Trophoblast cell (in vitro differentiated cells and primary cell): ENCODE measurements around the gene MAN1A1.
A peak's percentile ranks its signal among the peaks of the same experiment; 100 is the strongest.

Experiments
- DNase-seq, 2 donors: peaks; one replicate each; pipeline ENCODE4 v3.0.0-alpha.2; 2016
- H2AFZ ChIP-seq: 2 replicates; pipeline ENCODE4 v1.6.1; 2013; ENCODE audit warnings: low read length, moderate library complexity, mild to moderate bottlenecking; ENCODE audit not compliant: insufficient read depth, poor library complexity
- H2AK5ac ChIP-seq: 2 replicates; pipeline ENCODE4 v1.6.1; 2013; ENCODE audit warnings: mild to moderate bottlenecking, low read length
- H2BK120ac ChIP-seq: 2 replicates; pipeline ENCODE4 v1.6.1; 2013; ENCODE audit warnings: low read length, mild to moderate bottlenecking, moderate library complexity; ENCODE audit not compliant: insufficient read depth, poor library complexity
- H2BK12ac ChIP-seq: 2 replicates; pipeline ENCODE4 v1.6.1; 2013; ENCODE audit warnings: mild to moderate bottlenecking, low read length, moderate library complexity
- H2BK5ac ChIP-seq: 2 replicates; pipeline ENCODE4 v1.6.1; 2013; ENCODE audit warnings: low read length, low read depth, moderate library complexity, mild to moderate bottlenecking; ENCODE audit not compliant: poor library complexity
- H3K14ac ChIP-seq: 2 replicates; pipeline ENCODE4 v1.6.1; 2013; ENCODE audit warnings: mild to moderate bottlenecking, low read length
- H3K18ac ChIP-seq: 2 replicates; pipeline ENCODE4 v1.6.1; 2013; ENCODE audit warnings: mild to moderate bottlenecking, low read length
- H3K23ac ChIP-seq: 2 replicates; pipeline ENCODE4 v1.6.1; 2013; ENCODE audit warnings: low read length
- H3K27ac ChIP-seq: 2 replicates; pipeline ENCODE4 v1.5.1; 2013; ENCODE audit warnings: low read depth, mild to moderate bottlenecking, inconsistent platforms, low read length, moderate library complexity
- H3K27me3 ChIP-seq: 2 replicates; pipeline ENCODE4 v1.6.1; 2013; ENCODE audit warnings: inconsistent platforms, mild to moderate bottlenecking, low read length, moderate library complexity; ENCODE audit not compliant: insufficient read depth
- H3K36me3 ChIP-seq, 2 experiments: 1 replicate in 1 of 2; 2 replicates in 1 of 2; pipeline ENCODE4 v1.6.1; 2013; ENCODE audit warnings: low read length in 2 of 2, mild to moderate bottlenecking in 2 of 2, moderate library complexity in 1 of 2; ENCODE audit not compliant: insufficient read depth in 2 of 2, control insufficient read depth in 1 of 2
- H3K4ac ChIP-seq: 2 replicates; pipeline ENCODE4 v1.6.1; 2013; ENCODE audit warnings: low read depth, mild to moderate bottlenecking, low read length, moderate library complexity
- H3K4me1 ChIP-seq, 2 experiments: 1 replicate in 1 of 2; 2 replicates in 1 of 2; pipeline ENCODE4 v1.6.1; 2013; ENCODE audit warnings: low read length in 2 of 2, mild to moderate bottlenecking in 2 of 2, moderate library complexity in 1 of 2; ENCODE audit not compliant: insufficient read depth in 2 of 2, control insufficient read depth in 1 of 2
- H3K4me2 ChIP-seq: 2 replicates; pipeline ENCODE4 v1.6.1; 2013; ENCODE audit warnings: inconsistent platforms, mild to moderate bottlenecking, low read length, moderate library complexity
- H3K4me3 ChIP-seq: 2 replicates; pipeline ENCODE4 v1.5.1; 2013; ENCODE audit warnings: mild to moderate bottlenecking, low read depth, low read length, inconsistent platforms
- H3K79me1 ChIP-seq: one replicate; pipeline ENCODE4 v1.6.1; 2013; ENCODE audit warnings: low read length
- H3K79me2 ChIP-seq: 2 replicates; pipeline ENCODE4 v1.6.1; 2013; ENCODE audit warnings: low read length, mild to moderate bottlenecking; ENCODE audit not compliant: control insufficient read depth, insufficient read depth, poor library complexity
- H3K9ac ChIP-seq: 2 replicates; pipeline ENCODE4 v1.6.1; 2013; ENCODE audit warnings: mild to moderate bottlenecking, low read length
- H3K9me3 ChIP-seq: 2 replicates; pipeline ENCODE4 v1.6.1; 2013; ENCODE audit warnings: low read depth, mild to moderate bottlenecking, control low read depth, inconsistent platforms, low read length; ENCODE audit not compliant: insufficient read depth
- H4K12ac ChIP-seq: 2 replicates; pipeline ENCODE4 v1.6.1; 2013; ENCODE audit warnings: low read depth, mild to moderate bottlenecking, low read length, moderate library complexity
- H4K8ac ChIP-seq: 2 replicates; pipeline ENCODE4 v1.6.1; 2013; ENCODE audit warnings: low read depth, mild to moderate bottlenecking, low read length, moderate library complexity
- H4K91ac ChIP-seq: one replicate; pipeline ENCODE4 v1.6.1; 2013; ENCODE audit warnings: low read depth, mild to moderate bottlenecking, low read length, moderate library complexity
- WGBS: extraction: QIAGEN DNeasy Blood & Tissue Kit; methylation state at CpG from one replicate; pipeline ENCODE4 v1.1.7; 2013; ENCODE audit warnings: missing lambda C conversion rate; ENCODE audit not compliant: insufficient read length, insufficient coverage; ENCODE audit errors: extremely low coverage; 5-methylcytosine and 5-hydroxymethylcytosine counted together

MAN1A1 gene

GRCh38 chr6:119328892-119329793 lies 20.4 kb downstream of the MAN1A1 start:
- Histone ChIP-seq H3K36me3 (peaks cover 0 to 6% of the 10 kb centered on the region in 2 experiments), H2BK5ac (no peak overlapping the region), H3K18ac (no peak overlapping the region), H2AFZ (no peak overlapping the region), H4K8ac (no peak overlapping the region), H3K4me3 (no peak overlapping the region), H3K23ac (no peak overlapping the region), H3K27me3 (no peaks in the 10 kb centered on the region), H3K9me3 (no peaks in the 10 kb centered on the region), H3K27ac (no peak overlapping the region), H4K12ac (no peak overlapping the region), H2BK12ac (no peak overlapping the region), H2AK5ac (no peak overlapping the region), H2BK120ac (no peak overlapping the region), H3K4ac (no peak overlapping the region), H3K79me2 (no peaks in the 10 kb centered on the region), H3K79me1 (no peaks in the 10 kb centered on the region), H3K4me2 (no peak overlapping the region), H3K14ac (no peak overlapping the region), H3K4me1 (peaks cover 2 to 5% of the 10 kb centered on the region in 2 experiments), H4K91ac (no peak overlapping the region), H3K9ac (no peak overlapping the region)
- no peak for DNase-seq
- WGBS, result no CpG with 5 or more reads among the region's 4 CpGs

GRCh38 chr6:119328254-119328653 lies 21.3 kb downstream of the MAN1A1 start:
- Histone ChIP-seq H2AK5ac (no peak overlapping the region), H4K91ac (no peak overlapping the region), H2AFZ (no peak overlapping the region), H3K14ac (no peak overlapping the region), H2BK120ac (no peak overlapping the region), H3K79me2 (no peaks in the 10 kb centered on the region), H2BK5ac (no peak overlapping the region), H3K23ac (no peak overlapping the region), H3K9ac (no peak overlapping the region), H3K4me3 (no peak overlapping the region), H3K4me2 (no peak overlapping the region), H2BK12ac (no peak overlapping the region), H3K27me3 (no peaks in the 10 kb centered on the region), H3K4ac (no peak overlapping the region), H3K18ac (no peak overlapping the region), H4K8ac (no peak overlapping the region), H3K79me1 (no peaks in the 10 kb centered on the region), H4K12ac (no peak overlapping the region), H3K9me3 (no peaks in the 10 kb centered on the region), H3K36me3 (peaks cover 0 to 6% of the 10 kb centered on the region in 2 experiments), H3K4me1 (peaks cover 2 to 5% of the 10 kb centered on the region in 2 experiments), H3K27ac (no peak overlapping the region)
- WGBS, result no CpG with 5 or more reads among the region's 2 CpGs
- DNase-seq, result no peak

- WGBS, result no CpG with 5 or more reads among the region's 2 CpGs
Measured at GRCh38 chr6:119327810-119328209, 21.8 kb downstream of the MAN1A1 start.

GRCh38 chr6:119326291-119327005 lies 23.1 kb downstream of the MAN1A1 start:
- Histone ChIP-seq H4K91ac (no peak overlapping the region), H3K79me1 (no peaks in the 10 kb centered on the region), H3K9me3 (no peaks in the 10 kb centered on the region), H3K9ac (peak overlapping the region; percentile 48), H3K79me2 (no peaks in the 10 kb centered on the region), H2AK5ac (no peak overlapping the region), H3K4me1 (peaks cover 2 to 5% of the 10 kb centered on the region in 2 experiments), H2BK5ac (no peak overlapping the region), H3K36me3 (peaks cover 0 to 5% of the 10 kb centered on the region in 2 experiments), H2BK120ac (no peak overlapping the region), H4K12ac (no peak overlapping the region), H3K4me2 (no peak overlapping the region), H3K27me3 (no peaks in the 10 kb centered on the region), H3K4ac (no peak overlapping the region), H3K27ac (no peak overlapping the region), H3K18ac (no peak overlapping the region), H4K8ac (no peak overlapping the region), H3K4me3 (no peak overlapping the region), H3K23ac (no peak overlapping the region), H3K14ac (no peak overlapping the region), H2AFZ (no peak overlapping the region), H2BK12ac (no peak overlapping the region)
- WGBS, result no CpG with 5 or more reads among the region's 10 CpGs
- DNase-seq, result no peak

More at GRCh38 chr6:119327810-119328209, 21.8 kb downstream of the MAN1A1 start:
- H3K18ac ChIP-seq, result no peak overlapping the region
- H3K79me1 ChIP-seq, result no peaks in the 10 kb centered on the region
- DNase-seq, result no peak
- no peaks in the 10 kb centered on the region for H3K79me2 ChIP-seq
- H3K4ac ChIP-seq, result no peak overlapping the region
- H4K8ac ChIP-seq, result no peak overlapping the region
- H3K23ac ChIP-seq, result no peak overlapping the region
- no peak overlapping the region for H3K4me3 ChIP-seq
- H4K12ac ChIP-seq, result no peak overlapping the region
- no peak overlapping the region for H3K9ac ChIP-seq
- H3K27ac ChIP-seq, result no peak overlapping the region
- H2AFZ ChIP-seq, result no peak overlapping the region
- no peak overlapping the region for H2BK12ac ChIP-seq
- H3K4me2 ChIP-seq, result no peak overlapping the region
- no peak overlapping the region for H3K14ac ChIP-seq
- H3K4me1 ChIP-seq, result peaks cover 2 to 5% of the 10 kb centered on the region in 2 experiments
- H3K36me3 ChIP-seq, result peaks cover 0 to 6% of the 10 kb centered on the region in 2 experiments
- H2BK120ac ChIP-seq, result no peak overlapping the region
- H4K91ac ChIP-seq, result no peak overlapping the region
- no peaks in the 10 kb centered on the region for H3K9me3 ChIP-seq
- H3K27me3 ChIP-seq, result no peaks in the 10 kb centered on the region
- no peak overlapping the region for H2AK5ac ChIP-seq
- no peak overlapping the region for H2BK5ac ChIP-seq
